NCI-H345 treated with DMSO at 0.1 percent for 48 hours (cell line): ENCODE measurements around the gene SCRT2.
"Not testable (repeated sequence)": the region's sequence is repeated elsewhere in the genome, so short reads cannot be mapped to it uniquely, and the experiment has no call there.

Experiments
- DNase-seq: peaks from one replicate; lab custom pipeline; 2025; ENCODE audit not compliant: unreplicated experiment; lab: John Stamatoyannopoulos, UW

The SCRT2 gene

DNA sequence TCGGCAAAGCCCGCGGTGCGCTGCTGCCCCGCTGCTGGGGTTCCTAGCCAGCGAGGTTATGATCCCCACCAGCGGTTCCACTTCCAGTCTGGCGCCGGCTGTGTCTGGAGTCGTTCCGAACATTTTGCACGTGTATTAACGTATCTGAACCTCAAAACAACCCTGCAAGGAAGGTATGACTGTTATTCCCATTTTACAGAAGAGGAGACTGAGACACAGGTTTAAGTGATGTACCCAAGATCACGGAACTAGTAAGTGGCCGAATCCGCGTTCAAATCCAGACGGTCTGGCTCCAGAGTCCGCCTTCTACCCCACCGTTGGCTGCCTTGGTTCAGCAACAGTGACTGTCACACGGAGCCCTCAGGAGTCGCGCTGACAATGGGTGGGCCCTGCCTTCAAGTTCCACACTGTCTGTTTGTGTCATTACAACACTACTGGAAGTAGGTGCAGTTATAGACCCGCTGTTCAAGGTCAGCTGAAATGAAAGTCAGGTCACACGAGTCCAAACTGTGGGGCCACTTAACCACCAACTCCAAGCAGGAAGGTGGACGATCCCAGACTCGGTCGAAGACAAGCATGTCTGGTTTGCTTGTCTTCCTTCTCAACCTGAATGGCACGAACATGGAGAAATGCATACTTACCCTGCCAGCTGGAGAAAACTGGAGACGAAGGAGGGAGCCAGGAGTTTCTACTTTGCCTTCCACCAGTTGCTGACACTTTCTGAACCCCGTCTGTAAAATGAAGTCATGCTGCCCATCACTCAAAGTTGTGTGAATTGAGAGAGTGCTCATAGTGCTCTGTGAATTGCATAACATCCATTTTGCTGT lies 21.8 kb downstream of the SCRT2 start:
- no peak for DNase-seq

DNA sequence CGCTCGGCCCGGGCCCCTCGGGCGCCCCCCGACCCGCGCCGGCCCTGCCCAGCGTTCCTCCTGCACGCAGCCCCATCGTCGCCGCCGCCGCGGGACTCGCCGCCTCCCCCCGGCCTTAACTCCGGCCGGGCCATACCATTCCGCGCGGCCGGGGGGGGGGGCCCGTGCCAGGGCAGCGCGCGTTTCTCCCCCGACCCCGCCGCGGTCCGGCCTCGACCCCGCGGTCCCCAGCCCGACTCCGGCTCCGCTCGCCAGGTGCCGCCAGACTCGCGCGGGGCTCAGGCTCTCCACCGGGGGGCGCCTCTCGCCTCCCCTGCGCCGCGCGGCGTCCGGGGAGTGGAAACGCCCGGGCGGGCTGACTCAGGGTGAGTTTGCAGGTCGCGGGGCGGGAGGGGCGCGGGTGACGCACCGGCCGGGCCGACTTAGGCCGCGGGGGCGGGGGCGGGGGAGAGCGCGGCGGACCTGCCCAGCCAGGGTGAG lies 22.5 kb downstream of the SCRT2 start, which contains the start of gene SRXN1:
Gene SRXN1, minus strand, starts transcription at position 91 of the 480 bp plus-strand sequence. Its CDS starts 15 bp downstream, at position 76.
- DNase-seq, result no peak

DNA sequence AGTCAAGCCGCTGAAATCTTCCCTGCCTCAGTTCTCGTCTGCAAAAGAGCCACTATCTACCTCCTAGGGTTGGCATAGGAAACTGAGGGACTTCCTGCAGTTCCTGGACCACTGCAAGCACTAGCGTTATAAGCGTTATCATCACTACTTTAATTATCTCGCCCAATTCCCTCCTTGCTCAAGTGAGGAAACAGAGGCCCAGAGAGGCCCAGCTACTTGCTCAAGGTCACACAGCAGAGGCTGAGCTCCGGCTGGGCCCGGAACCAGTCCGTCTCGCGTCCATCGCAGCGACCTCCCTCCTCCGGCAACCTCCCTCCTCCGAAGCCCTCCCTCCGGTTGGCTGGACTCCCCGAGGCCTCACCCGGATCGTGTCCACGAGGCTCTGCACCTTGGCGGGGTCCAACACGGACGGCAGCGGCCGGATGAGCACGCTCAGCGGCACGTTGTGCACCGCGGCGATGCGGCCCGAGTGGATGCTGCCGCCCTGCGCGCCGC lies 22.9 kb downstream of the SCRT2 start:
- DNase-seq, result no peak

DNA sequence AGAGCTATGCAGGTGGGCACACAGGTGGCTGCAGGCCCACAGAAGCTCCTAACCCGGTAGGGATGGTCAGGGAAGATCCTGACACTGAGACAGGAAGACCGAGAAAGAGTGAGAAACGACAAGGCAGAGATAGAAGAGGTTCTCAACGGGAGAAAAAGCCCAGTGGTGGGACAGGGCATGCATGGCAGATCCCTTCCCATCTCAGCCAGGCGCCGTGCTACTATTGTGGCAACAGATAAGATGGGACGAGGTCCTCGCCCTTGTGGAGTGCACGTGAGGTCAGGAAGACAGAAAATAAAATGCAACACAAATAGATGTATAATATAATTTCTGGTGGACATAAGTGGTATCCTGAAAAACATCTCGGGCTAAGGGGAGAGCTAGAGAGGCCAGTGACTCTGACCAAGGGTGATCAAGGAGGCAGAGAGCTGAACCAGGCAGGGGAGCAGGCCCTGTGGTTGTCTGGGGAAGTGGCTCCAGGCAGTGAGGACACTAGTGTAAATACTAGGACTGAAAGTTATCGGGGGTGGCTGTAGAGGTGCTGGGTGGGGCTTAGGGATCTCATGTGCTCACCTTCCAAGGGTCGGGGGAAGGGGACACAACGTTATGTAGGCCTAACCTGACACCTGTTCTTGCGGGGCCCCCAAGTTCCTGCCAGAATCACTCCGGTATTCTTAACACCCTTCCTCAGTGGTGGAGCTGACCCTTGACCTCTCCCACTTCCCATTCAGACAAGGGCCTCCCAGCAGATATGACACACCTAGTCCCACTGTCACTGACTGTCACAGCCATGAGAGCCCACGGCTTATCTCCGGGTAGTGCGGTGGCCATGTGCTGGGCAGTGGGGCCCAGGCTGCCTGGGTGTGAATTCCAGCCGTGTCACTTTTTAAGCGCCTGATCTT lies 23.6 kb downstream of the SCRT2 start:
- no peak for DNase-seq

DNA sequence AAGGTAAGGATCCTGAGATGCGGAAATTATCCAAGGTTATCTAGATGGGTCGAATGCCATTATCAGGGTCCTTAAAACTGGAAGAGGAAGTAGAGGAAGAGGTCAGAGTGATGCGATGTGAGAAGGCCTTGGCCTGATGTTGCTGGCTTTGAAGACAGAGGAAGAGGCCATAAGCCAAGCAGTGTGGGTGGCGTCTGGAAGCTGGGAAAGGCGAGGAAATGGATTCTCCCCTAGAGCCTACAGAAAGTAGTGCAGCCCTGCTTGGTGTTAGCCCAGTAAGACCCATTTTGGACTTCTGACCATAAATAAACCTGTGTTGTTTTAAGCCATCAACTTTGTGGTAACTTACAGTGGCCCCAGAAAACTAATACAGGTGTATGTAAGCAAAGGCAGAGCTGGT lies 24.6 kb downstream of the SCRT2 start:
- DNase-seq, result no peak

DNA sequence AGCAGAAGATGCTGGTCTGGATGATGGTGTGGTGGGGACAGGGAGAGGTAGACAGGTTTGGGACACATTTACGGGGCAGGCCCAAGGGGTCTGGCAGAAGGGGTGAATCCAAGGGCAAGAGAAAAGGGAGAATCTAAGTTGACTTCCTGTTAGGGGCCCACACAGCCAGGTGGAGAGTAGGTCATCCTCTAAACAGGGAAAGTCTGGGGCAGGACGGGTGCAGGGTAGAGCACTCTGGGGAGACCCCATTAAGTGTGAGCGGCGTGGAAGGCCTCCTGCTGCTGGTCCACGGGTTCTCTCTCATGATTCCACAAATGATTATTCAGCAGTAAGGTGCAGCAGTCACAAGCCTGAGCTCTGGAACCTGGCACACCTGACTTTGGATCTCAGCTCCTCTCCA lies 25.3 kb downstream of the SCRT2 start:
- no peak for DNase-seq

DNA sequence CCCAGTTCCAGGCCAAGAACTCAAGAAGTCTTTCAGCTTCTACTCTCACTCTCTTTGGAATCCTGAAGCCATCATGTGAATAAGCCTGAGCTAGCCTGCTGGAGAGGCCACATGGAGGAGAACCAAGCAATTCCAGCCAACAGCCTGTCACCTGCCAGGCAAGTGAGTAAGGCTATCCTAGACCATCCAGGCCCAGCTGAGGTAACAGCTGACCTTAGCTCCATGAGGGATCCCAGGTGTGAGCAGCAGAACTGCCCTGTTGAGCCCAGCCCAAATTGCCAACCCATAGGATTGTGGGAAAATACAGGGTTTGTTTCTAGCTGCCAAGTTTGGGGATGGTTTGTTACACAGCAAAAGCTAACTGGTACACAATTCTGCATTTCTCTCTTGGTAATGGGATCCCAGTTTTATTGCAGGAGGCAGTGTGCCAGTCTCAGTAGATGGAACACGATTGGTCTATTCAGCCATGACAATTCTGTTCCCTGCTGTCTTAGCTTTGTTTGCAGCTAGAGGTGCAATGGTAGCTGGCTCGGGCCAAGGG lies 28.1 kb downstream of the SCRT2 start:
- no peak for DNase-seq

DNA sequence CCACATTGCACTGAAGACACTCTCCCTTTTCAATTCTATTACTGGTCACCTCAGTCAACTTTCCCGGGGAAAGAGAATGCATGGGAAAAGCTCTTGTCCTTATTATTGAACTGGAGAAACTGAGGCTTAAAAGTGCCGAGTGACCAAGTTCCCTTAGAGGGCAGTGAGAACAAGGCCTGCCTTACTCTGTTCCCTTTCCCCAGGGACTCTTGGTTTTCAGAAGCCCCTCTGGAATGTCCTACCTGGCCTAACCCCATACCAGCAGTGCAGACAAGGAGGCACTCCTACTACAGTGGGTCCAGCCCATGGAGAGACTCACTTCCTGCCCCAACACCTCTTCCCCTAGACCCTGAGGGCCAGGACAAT lies 28.8 kb downstream of the SCRT2 start:
- DNase-seq, result no peak

DNA sequence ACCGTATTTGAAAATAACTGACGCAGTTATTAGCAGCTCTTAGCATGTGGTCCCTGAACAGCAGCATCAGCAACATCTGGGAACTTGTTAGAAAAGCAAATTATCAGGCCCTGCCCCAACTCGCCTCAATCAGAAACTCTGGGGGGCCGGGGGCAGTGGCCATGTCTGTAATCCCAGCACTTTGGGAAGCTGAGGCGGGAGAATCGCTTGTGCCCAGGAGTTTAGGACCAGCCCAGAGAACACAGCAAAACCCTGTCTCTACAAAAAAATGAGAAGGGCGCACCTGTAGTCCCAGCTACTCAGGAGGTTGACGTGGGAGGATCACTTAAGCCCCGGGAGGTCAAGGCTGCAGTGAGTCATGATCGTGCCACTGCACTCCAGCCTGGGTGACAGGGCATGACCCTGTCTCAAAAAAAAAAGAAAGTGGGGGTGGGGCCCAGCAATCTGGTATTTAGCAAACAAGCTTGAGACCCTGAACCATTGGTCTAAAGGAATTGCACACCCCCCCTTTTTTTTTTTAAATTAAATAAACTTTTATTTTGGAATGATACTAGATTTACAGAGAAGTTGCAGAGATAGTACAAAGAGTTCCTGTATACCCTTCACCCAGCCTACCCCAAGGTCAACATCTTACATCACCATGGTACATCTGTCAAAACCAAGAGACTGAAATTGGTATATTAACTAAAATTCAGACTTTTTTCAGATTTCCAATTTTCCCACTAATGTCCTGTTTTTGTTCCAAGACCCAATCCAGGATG lies 29.3 kb downstream of the SCRT2 start:
- no peak for DNase-seq

DNA sequence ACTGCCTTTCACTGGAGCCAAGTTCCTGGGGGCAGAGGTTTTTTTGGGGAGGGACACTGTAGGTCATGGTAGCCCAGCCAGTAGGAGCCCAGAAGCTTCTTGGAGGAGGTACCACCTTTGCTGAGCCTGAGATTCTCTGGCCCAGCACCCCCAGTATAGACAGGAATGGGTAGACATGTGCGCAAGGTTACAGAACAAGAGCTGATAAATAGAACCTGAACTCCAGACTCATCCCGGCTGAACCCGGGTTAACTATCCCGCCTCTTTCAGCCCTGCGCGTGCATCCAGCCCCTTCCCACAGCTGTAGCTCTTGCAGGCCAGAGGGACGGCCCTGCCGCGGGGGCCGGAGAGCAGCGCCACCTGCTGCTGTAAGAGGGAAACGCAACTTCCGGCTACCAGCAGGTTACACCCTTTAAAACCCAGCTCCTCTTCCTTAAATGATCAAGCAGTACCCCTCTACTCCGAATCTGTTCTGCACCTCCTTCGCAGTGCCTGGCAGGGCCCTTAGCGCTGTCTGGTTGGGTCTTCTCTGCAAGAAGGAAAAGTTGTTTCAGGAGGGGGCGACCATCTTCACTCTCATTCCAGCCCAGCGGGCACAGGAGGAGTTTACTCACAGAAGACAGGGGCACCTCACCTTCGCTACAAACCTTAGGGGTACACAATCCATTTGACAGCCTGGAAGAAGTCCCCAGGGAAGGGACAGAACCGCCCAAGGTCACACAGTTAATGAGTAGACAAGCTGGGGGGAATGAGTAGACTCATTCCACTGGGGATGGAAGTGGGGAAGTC lies 30.1 kb downstream of the SCRT2 start:
- peak; percentile 32 for DNase-seq

DNA sequence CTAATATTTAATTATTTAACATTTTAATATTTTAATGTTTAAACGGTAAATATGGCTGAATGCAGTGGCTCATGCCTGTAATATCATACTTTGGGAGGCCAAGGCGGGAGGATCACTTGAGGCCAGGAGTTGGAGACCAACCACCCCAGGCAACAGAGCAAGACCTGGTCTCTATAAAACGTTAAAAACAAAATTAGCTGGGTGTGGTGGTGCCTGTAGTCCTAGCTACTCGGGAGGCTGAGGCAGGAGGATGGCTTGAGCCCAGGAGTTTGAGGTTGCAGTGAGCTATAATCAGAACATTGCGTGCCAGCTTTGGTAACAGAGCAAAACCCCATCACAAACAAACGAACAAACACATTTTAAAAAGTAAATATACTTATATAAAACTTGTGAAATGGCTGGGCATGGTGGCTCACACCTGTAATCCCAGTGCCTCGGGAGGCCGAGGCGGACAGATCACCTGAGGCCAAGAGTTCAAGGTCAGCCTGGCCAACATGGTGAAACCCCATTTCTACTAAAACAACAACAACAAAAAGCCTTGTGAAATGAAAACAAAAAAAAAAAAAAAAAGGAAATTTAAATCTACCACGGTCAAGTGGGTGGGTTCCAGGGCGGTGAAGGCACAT lies 30.8 kb downstream of the SCRT2 start:
- DNase-seq, result no peak

DNA sequence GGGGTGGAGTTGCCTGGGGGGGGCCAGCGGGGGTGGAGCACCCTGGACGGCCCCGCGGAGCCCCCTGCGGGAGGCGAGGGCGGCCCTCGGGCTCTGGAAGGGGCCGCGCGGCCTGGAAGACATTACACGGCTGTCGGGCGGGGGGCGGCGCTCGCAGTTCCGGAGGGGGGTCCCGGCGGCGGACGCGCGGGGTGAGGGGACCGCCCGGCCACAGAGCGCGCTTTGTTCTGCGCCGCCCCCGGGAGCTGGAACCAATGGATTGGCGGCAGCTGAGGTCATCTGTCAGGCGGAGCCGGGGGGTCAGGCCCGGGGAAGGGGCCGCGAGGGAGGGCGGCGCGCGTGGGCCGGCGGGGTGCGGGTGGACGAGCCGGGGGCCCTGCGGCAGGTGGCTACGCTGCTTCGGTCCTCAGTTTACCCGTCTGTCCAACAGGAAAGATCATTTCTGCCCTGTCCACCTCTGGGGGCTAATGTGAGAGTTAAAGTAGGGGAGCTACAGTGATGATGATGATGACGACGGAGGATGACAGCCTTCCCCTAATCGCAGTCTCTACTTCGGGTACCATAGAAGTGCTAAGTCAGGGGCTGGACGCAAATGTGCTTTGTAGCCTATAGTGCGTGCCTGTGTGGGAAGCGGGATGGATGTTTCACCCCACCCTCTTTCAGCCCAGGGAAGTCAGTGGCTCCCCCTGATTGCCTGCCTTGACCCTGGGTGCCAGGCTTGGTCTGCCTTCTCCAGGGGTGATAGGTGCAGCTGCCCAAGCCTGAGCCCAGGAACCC lies 33.0 kb downstream of the SCRT2 start:
- no peak for DNase-seq

DNA sequence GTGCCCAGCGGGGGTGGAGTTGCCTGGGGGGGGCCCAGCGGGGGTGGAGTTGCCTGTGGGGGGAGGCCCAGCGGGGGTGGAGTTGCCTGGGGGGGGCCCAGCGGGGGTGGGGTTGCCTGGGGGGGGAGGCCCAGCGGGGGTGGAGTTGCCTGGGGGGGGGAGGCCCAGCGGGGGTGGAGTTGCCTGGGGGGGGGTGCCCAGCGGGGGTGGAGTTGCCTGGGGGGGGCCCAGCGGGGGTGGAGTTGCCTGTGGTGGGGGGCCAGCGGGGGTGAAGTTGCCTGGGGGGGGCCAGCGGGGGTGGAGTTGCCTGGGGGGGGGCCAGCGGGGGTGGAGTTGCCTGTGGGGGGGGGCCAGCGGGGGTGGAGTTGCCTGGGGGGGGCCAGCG lies 33.6 kb downstream of the SCRT2 start:
- DNase-seq, result not testable (repeated sequence)

DNA sequence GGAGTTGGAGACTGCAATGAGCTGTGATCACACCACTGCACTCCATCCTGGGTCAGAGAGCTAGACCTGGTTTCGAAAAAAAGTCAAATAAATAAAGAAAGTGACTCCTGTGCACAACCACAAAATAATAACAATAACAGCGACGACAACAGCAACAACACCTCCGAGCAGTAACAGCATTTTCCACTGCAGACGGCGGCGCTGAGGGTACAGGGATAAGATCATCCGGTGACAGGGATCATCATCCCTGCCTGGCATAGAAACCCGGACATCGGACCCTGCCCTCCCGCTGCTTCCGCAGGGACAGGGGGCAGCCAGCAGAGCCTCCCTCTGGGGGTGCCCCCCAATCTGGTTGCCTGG lies 34.1 kb downstream of the SCRT2 start:
- no peak for DNase-seq

DNA sequence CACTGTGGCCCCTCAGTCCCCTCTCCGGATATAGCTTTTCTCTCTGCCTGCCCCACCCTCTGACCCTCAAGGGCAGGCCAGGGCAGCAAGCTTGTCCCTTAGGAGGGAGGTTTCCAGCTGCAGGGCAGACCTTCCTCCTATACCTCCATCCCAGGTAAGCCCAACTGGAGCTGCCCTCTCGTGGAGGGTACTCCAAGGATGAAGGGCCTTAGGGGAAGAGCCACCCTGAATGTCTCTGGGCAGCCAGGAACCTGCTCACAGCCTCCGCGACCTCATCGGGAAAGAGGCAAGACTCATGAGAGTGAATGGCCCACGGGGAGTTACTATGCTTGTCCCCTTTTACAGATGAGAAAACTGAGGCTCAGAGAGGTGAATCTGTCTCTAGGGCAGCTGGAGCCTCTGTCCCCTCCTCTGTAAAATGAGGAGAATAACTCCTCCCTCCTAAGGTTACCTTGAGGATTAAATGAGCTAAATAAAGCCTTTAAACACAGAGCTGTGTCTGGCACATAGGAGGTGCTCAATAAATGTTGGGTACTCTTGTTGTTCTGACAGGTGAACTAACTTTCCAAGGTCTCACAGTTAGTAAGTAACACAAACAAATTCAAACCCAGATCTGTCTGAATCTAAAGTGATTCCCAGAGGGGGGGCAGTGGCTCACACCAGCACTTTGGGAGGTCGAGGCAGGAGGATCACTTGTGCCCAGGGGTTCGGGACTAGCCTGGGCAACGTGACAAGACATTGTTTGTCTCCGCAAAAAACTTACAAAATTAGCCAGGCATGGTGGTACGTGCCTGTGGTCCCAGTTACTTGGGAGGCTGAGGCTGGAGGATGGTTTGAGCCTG lies 34.7 kb downstream of the SCRT2 start:
- DNase-seq, result no peak

DNA sequence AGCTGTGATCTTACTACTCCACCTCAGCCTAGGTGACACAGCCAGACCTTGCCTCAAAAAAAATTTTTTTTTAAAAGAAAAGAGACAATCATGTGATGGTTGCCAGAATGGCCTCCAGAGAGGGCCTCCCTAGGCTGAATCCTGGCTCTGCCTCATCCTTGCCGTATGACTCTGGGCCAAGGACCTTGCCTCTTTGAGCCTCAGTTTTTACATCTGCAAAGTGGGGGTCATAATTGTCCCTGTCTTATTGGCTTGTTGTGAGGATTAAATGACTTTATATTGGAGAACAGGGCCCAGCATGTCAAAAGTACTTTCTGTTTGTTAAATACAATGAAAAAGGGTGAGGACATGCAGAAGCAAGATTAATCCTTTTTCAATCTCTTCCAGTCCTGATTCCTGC lies 37.0 kb downstream of the SCRT2 start:
- no peak for DNase-seq

DNA sequence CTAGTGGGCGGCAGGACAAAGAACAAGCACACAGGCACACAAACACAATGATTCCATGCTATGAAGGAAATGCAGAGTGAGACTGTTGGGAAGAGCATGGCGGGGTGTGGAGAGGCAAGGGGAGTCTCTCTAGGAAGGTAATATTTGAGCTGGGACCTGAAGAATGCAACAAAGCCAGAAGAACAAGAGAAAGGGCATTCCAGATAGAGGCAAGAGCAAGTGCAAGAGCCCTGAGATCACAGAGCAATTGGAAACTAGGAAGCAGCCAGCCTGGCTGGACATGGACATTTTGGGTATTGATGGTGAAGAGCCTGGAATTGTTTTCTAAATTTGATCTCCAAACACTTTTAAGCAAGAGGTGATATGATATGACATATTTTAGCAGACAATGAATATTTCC lies 38.0 kb downstream of the SCRT2 start:
- no peak for DNase-seq

DNA sequence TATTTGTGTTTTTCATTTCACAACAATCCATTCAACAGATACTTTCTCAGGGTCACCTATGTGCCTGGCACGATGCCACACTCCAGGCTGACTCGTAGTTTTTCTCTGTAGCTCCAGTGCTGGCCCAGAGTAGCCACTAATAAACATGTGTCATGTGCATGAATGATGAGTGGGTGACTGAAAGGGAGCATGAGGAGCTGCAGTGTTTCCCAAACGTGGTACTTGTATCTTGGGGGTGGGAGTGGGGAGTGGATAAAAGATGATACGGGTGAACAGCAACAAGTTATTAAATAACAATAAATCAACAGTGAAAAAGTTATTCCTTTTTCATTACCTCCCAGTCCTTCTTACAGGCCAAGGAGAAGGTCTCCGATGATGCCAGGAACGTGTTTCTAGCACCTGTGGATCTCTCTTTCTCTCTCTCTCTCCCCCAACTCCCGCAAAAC lies 39.7 kb downstream of the SCRT2 start:
- DNase-seq, result no peak
